Measurements from ENCODE around the gene ABCB9.

ABCB9 gene

GRCh38 chr12:122994781-122995502 is 28.7 kb upstream of the ABCB9 start:
- no peak for DNase-seq

- DNase-seq = no peak
Observed at GRCh38 chr12:122994140-122994675, 27.9 kb upstream of the ABCB9 start.

- no peak for DNase-seq
Observed at GRCh38 chr12:122992386-122992785, 26.1 kb upstream of the ABCB9 start.

GRCh38 chr12:122991623-122992275 is 25.5 kb upstream of the ABCB9 start:
- no peak for DNase-seq

- no peak for DNase-seq
Observed at GRCh38 chr12:122990961-122991622, 24.8 kb upstream of the ABCB9 start.

- no peak for DNase-seq
Observed at GRCh38 chr12:122990561-122990960, 24.3 kb upstream of the ABCB9 start.

GRCh38 chr12:122989874-122990419 is 23.7 kb upstream of the ABCB9 start:
- DNase-seq = no peak

GRCh38 chr12:122989225-122989839 is 23.1 kb upstream of the ABCB9 start:
- no peak for DNase-seq

GRCh38 chr12:122988612-122989212 is 22.4 kb upstream of the ABCB9 start:
- DNase-seq = no peak

- DNase-seq = no peak
Observed at GRCh38 chr12:122988036-122988435, 21.8 kb upstream of the ABCB9 start.

- no peak for DNase-seq
Observed at GRCh38 chr12:122987086-122987951, 21.1 kb upstream of the ABCB9 start.

GRCh38 chr12:122986258-122986871 is 20.1 kb upstream of the ABCB9 start:
- no peak for DNase-seq

- no peak for DNase-seq
Observed at GRCh38 chr12:122985338-122986257, 19.3 kb upstream of the ABCB9 start.

GRCh38 chr12:122984612-122985337 is 18.5 kb upstream of the ABCB9 start:
- peak; percentile 60 for DNase-seq

GRCh38 chr12:122983789-122984515 is 17.7 kb upstream of the ABCB9 start:
- DNase-seq = peak; percentile 15

GRCh38 chr12:122982963-122983788 is 16.9 kb upstream of the ABCB9 start:
- DNase-seq = no peak

GRCh38 chr12:122982477-122982815 is 16.2 kb upstream of the ABCB9 start:
- DNase-seq = no peak
